K562 (cell line): ENCODE results near the gene EEF1AKMT4. TPM values are rescaled to one million over a fixed set of nuclear protein-coding genes. Genes with fewer than 3 reads are reported as not detected.

Experiments
- ARID2 ChIP-seq: fragments of 450-650 bp; IDR thresholded peaks from 2 replicates; pipeline ENCODE4 v1.6.1; 2017; ENCODE audit warnings: antibody characterized with exemption, mild to moderate bottlenecking
- ATF3 ChIP-seq, 2 experiments: fragments of 450-650 bp in 1 of 2; sonication (generic) in 1 of 2; formaldehyde crosslinking in 1 of 2; IDR thresholded peaks in 1 of 2; conservative IDR thresholded peaks in 1 of 2; 2 replicates each; pipeline versions ENCODE4 v1.6.1 to v1.8.1; 2016 to 2023; ENCODE audit warnings: mild to moderate bottlenecking in 2 of 2, moderate library complexity in 2 of 2, inconsistent platforms in 1 of 2, missing genetic modification reagents in 1 of 2
- BCL6 ChIP-seq: fragments of 250-450 bp; sonication (Bioruptor Pico); IDR thresholded peaks from 2 replicates; pipeline ENCODE4 v1.4.0; 2020
- CHD1 ChIP-seq: fragments of 200-600 bp; sonication (generic); IDR thresholded peaks from one replicate; pipeline ENCODE4 v1.6.1; 2012; ENCODE audit warnings: mild to moderate bottlenecking, moderate library complexity, low read length, inconsistent platforms
- HDAC8 ChIP-seq: fragments of 450-650 bp; IDR thresholded peaks from 2 replicates; pipeline ENCODE4 v1.6.1; 2016; ENCODE audit warnings: mild to moderate bottlenecking, missing genetic modification characterization, moderate library complexity, missing compliant biosample characterization
- HNRNPH1 ChIP-seq: fragments of 200-400 bp; formaldehyde crosslinking; optimal IDR thresholded peaks from 2 replicates; pipeline ENCODE3; 2017; ENCODE audit warnings: low read depth, mild to moderate bottlenecking, low read length, moderate library complexity
- HNRNPK ChIP-seq: fragments of 200-400 bp; formaldehyde crosslinking; IDR thresholded peaks from one replicate; pipeline ENCODE4 v1.6.1; 2018; ENCODE audit warnings: mild to moderate bottlenecking, low read depth, low read length; ENCODE audit not compliant: poor library complexity, severe bottlenecking
- JUND ChIP-seq, 2 experiments: IDR thresholded peaks; 2 replicates in 1 of 2; 3 replicates in 1 of 2; pipeline ENCODE4 v1.6.1; 2011; ENCODE audit warnings: borderline replicate concordance in 2 of 2, low read depth in 2 of 2, low read length in 2 of 2, improper control_type of control experiment in 1 of 2, missing biosample characterization in 1 of 2, missing genetic modification characterization in 1 of 2, missing genetic modification reagents in 1 of 2
- MED1 ChIP-seq: sonication (generic); formaldehyde crosslinking; IDR thresholded peaks from 2 replicates; pipeline ENCODE4 v1.8.1; 2023; ENCODE audit warnings: missing genetic modification reagents, borderline replicate concordance
- MEF2A ChIP-seq: IDR thresholded peaks from 2 replicates; pipeline ENCODE4 v1.6.1; 2011; ENCODE audit warnings: low read depth, mild to moderate bottlenecking, low read length, moderate library complexity; ENCODE audit not compliant: control insufficient read depth
- NCOR1 ChIP-seq: fragments of 450-650 bp; IDR thresholded peaks from 2 replicates; pipeline ENCODE4 v1.6.1; 2016; ENCODE audit warnings: mild to moderate bottlenecking, moderate library complexity
- NFE2L1 ChIP-seq: fragments of 450-650 bp; IDR thresholded peaks from 2 replicates; pipeline ENCODE4 v1.6.1; 2016; ENCODE audit warnings: missing genetic modification characterization, low read depth, mild to moderate bottlenecking, missing compliant biosample characterization, moderate library complexity, borderline replicate concordance
- NFIC ChIP-seq: fragments of 450-650 bp; IDR thresholded peaks from 2 replicates; pipeline ENCODE4 v1.6.1; 2017; ENCODE audit warnings: mild to moderate bottlenecking, inconsistent platforms
- RBM22 ChIP-seq: fragments of 200-400 bp; formaldehyde crosslinking; IDR thresholded peaks from 2 replicates; pipeline ENCODE4 v1.6.1; 2018; ENCODE audit warnings: low read length, low read depth; ENCODE audit not compliant: poor library complexity, severe bottlenecking
- XRCC4 ChIP-seq: IDR thresholded peaks from one replicate; pipeline ENCODE4 v1.6.1; 2011; ENCODE audit not compliant: insufficient read depth, insufficient read length; ENCODE audit errors: extremely low read depth
- ZFPM2 ChIP-seq: fragments of 250-450 bp; sonication (Bioruptor Pico); IDR thresholded peaks from 2 replicates; pipeline ENCODE4 v1.5.1; 2022; ENCODE audit warnings: mild to moderate bottlenecking
- ZNF589 ChIP-seq: fragments of 200-800 bp; sonication (Bioruptor generic); IDR thresholded peaks from 2 replicates; pipeline ENCODE4 v1.6.1; 2016; ENCODE audit warnings: low read depth, missing genetic modification characterization, missing compliant biosample characterization
- polyA plus RNA-seq, 8 experiments: library from polyadenylated mRNA; depleted of rRNA in 4 of 8; stranded (reverse) in 5 of 8; unstranded in 3 of 8; fragments of >200 nt; fragmentation: Nextera tagmentation in 2 of 8; fragmentation: Illumina TruSeq in 1 of 8; extraction: Ambion mirVana in 2 of 8; extraction: Trizol in 1 of 8; gene quantifications; 2 replicates each; pipeline versions ENCODE4 v1.2.1 to v1.2.3, GENCODE V29; 2011 to 2014; ENCODE audit warnings: inconsistent platforms in 1 of 8, missing spikeins in 1 of 8
- total RNA-seq, 7 experiments: library from RNA; depleted of rRNA in 6 of 7; stranded (reverse); fragments of >200 nt in 6 of 7; fragmentation: Illumina TruSeq in 2 of 7; extraction: Trizol in 2 of 7; gene quantifications; 2 replicates each; pipeline versions ENCODE4 v1.2.1 to v1.2.3, GENCODE V29; 2011 to 2021; ENCODE audit warnings: low replicate concordance in 1 of 7
- TF ChIP-seq, protein P1 (sequence below), 3 experiments: fragments of 200-800 bp in 1 of 3; fragments of 250-450 bp in 1 of 3; fragments of 450-650 bp in 1 of 3; sonication (Bioruptor Pico) in 1 of 3; sonication (Bioruptor generic) in 1 of 3; formaldehyde crosslinking in 1 of 3; IDR thresholded peaks; 2 replicates each; pipeline versions ENCODE4 v1.6.1 to v1.8.0; 2016 to 2022; ENCODE audit warnings: mild to moderate bottlenecking in 2 of 3, missing genetic modification characterization in 2 of 3, missing compliant biosample characterization in 1 of 3, moderate library complexity in 1 of 3
- TF ChIP-seq, protein P2 (sequence below), 3 experiments: IDR thresholded peaks in 2 of 3; conservative IDR thresholded peaks in 1 of 3; 2 replicates each; pipeline ENCODE4 v1.5.1; 2011 to 2012; ENCODE audit warnings: low read length in 3 of 3, mild to moderate bottlenecking in 3 of 3, control low read depth in 2 of 3, improper control_type of control experiment in 1 of 3, inconsistent platforms in 1 of 3, low read depth in 1 of 3, mixed read lengths in 1 of 3, moderate library complexity in 1 of 3; ENCODE audit not compliant: insufficient read depth in 2 of 3

EEF1AKMT4 gene
- total and polyA plus RNA-seq, 9 of the 15 experiments (the other 6 are each of a cell fraction or from before 2014, with no cell fraction given) = 10.3 to 49.4 (median 18.9) TPM

DNA sequence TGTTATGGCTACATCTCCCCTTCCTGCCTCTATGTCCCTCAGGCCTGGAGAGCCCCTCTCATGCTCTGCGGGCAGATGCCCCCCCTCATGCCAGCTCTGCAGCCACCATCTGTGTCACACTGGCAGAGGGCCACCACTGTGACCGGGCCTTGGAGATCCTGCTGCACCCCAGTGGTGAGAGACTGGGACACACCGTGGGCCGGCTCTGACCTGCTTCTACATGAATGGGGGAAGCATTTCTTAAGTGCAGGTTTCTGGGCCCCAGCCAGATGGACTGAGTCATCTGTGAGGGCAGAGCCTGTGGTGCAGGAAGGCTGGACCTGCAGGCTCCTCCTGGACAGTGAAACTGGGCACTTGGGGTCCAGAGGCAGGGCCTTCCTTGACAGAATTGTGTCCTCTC is 15.2 kb upstream of the EEF1AKMT4 start (continued):
- peak; percentile 56; the same call in 1 of the 2 replicates for TF ChIP-seq ATF3 (IDR thresholded peaks at IDR 0.05)
- TF ChIP-seq ATF3 (CRISPR knock-in tag; conservative IDR thresholded peaks at IDR 0.05) = no peak
- no peak for TF ChIP-seq CHD1
- TF ChIP-seq HNRNPH1 = no peak
- TF ChIP-seq, protein P1, sequence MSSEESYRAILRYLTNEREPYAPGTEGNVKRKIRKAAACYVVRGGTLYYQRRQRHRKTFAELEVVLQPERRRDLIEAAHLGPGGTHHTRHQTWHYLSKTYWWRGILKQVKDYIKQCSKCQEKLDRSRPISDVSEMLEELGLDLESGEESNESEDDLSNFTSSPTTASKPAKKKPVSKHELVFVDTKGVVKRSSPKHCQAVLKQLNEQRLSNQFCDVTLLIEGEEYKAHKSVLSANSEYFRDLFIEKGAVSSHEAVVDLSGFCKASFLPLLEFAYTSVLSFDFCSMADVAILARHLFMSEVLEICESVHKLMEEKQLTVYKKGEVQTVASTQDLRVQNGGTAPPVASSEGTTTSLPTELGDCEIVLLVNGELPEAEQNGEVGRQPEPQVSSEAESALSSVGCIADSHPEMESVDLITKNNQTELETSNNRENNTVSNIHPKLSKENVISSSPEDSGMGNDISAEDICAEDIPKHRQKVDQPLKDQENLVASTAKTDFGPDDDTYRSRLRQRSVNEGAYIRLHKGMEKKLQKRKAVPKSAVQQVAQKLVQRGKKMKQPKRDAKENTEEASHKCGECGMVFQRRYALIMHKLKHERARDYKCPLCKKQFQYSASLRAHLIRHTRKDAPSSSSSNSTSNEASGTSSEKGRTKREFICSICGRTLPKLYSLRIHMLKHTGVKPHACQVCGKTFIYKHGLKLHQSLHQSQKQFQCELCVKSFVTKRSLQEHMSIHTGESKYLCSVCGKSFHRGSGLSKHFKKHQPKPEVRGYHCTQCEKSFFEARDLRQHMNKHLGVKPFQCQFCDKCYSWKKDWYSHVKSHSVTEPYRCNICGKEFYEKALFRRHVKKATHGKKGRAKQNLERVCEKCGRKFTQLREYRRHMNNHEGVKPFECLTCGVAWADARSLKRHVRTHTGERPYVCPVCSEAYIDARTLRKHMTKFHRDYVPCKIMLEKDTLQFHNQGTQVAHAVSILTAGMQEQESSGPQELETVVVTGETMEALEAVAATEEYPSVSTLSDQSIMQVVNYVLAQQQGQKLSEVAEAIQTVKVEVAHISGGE (CRISPR knock-in tag; IDR thresholded peaks at IDR 0.05) = peak in 2 of 3 experiments; percentile 53 to 92; a peak in 3 of 6 replicates
- TF ChIP-seq XRCC4 = no peak
- no peak for TF ChIP-seq BCL6 (CRISPR knock-in tag)
- TF ChIP-seq JUND (IDR thresholded peaks at IDR 0.05; ENCODE audit: borderline replicate concordance, low read depth, low read length) = peak; percentile 85
- peak; percentile 80; the same call in 1 of the 3 replicates for TF ChIP-seq JUND (tag; IDR thresholded peaks at IDR 0.05; ENCODE audit: borderline replicate concordance, low read depth, low read length)
- TF ChIP-seq HNRNPK = no peak
- TF ChIP-seq ARID2 = no peak
- TF ChIP-seq NFIC = peak; percentile 91
- no peak for TF ChIP-seq NCOR1
- TF ChIP-seq MEF2A = no peak
- TF ChIP-seq HDAC8 (tag) = no peak
- no peak for TF ChIP-seq ZFPM2 (CRISPR knock-in tag)
- TF ChIP-seq, protein P2, sequence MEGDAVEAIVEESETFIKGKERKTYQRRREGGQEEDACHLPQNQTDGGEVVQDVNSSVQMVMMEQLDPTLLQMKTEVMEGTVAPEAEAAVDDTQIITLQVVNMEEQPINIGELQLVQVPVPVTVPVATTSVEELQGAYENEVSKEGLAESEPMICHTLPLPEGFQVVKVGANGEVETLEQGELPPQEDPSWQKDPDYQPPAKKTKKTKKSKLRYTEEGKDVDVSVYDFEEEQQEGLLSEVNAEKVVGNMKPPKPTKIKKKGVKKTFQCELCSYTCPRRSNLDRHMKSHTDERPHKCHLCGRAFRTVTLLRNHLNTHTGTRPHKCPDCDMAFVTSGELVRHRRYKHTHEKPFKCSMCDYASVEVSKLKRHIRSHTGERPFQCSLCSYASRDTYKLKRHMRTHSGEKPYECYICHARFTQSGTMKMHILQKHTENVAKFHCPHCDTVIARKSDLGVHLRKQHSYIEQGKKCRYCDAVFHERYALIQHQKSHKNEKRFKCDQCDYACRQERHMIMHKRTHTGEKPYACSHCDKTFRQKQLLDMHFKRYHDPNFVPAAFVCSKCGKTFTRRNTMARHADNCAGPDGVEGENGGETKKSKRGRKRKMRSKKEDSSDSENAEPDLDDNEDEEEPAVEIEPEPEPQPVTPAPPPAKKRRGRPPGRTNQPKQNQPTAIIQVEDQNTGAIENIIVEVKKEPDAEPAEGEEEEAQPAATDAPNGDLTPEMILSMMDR (IDR thresholded peaks at IDR 0.05 in 2 of 3, conservative IDR thresholded peaks at IDR 0.05 in 1 of 3; ENCODE audit: insufficient read depth in 2 of 3, low read depth in 1 of 3, low read length in 3 of 3) = peak in 2 of 3 experiments; percentile 13 to 17; a peak in 2 of 6 replicates
- TF ChIP-seq RBM22 = no peak
- TF ChIP-seq NFE2L1 = no peak
- TF ChIP-seq MED1 (CRISPR knock-in tag) = no peak
- TF ChIP-seq ZNF589 (CRISPR knock-in tag) = no peak
